Effector CD8-positive, alpha-beta T cell (primary cell): ENCODE data around the gene C1orf210.

Source experiments
- DNase-seq: peaks from one replicate; lab custom pipeline; 2025; lab: John Stamatoyannopoulos, UW

The C1orf210 gene

GRCh38 chr1:43250351-43250761 lies 35.0 kb downstream of the C1orf210 start:
- DNase-seq, result no peak

- DNase-seq, result no peak
Measured at GRCh38 chr1:43247256-43247921, 38.0 kb downstream of the C1orf210 start.

- DNase-seq, result no peak
Measured at GRCh38 chr1:43246466-43247213, 38.7 kb downstream of the C1orf210 start.

GRCh38 chr1:43243299-43243698 lies 42.1 kb downstream of the C1orf210 start:
- no peak for DNase-seq

- DNase-seq, result no peak
Measured at GRCh38 chr1:43241413-43241836, 44.0 kb downstream of the C1orf210 start.

- no peak for DNase-seq
Measured at GRCh38 chr1:43239484-43239883, 45.9 kb downstream of the C1orf210 start.

GRCh38 chr1:43238991-43239469 lies 46.4 kb downstream of the C1orf210 start:
- no peak for DNase-seq

- DNase-seq, result no peak
Measured at GRCh38 chr1:43238085-43238484, 47.3 kb downstream of the C1orf210 start.

- DNase-seq, result no peak
Measured at GRCh38 chr1:43237121-43237520, 48.3 kb downstream of the C1orf210 start.

GRCh38 chr1:43235451-43236121 lies 49.8 kb downstream of the C1orf210 start:
- DNase-seq, result no peak

GRCh38 chr1:43235040-43235439 lies 50.3 kb downstream of the C1orf210 start:
- no peak for DNase-seq

- DNase-seq, result no peak
Measured at GRCh38 chr1:43234267-43234666, 51.1 kb downstream of the C1orf210 start.

- DNase-seq, result no peak
Measured at GRCh38 chr1:43233631-43234030, 51.8 kb downstream of the C1orf210 start.

GRCh38 chr1:43232482-43232881 lies 52.9 kb downstream of the C1orf210 start:
- no peak for DNase-seq

GRCh38 chr1:43232074-43232473 lies 53.3 kb downstream of the C1orf210 start:
- DNase-seq, result no peak
